Mesenchymal stem cell (in vitro differentiated cells and primary cell): Measurements from ENCODE around the gene GRAP.

Source experiments
- DNase-seq: peaks from one replicate; pipeline ENCODE4 v3.0.0-alpha.2; 2013
- H2AFZ ChIP-seq: one replicate; pipeline ENCODE4 v1.6.1; 2013; ENCODE audit warnings: low read depth, mild to moderate bottlenecking, control low read depth, inconsistent platforms, low read length, moderate library complexity
- H2AK5ac ChIP-seq: 2 replicates; pipeline ENCODE4 v1.6.1; 2013; ENCODE audit warnings: low read length, moderate library complexity, mild to moderate bottlenecking, inconsistent platforms; ENCODE audit not compliant: severe bottlenecking
- H2BK120ac ChIP-seq: one replicate; pipeline ENCODE4 v1.6.1; 2013; ENCODE audit warnings: low read depth, mild to moderate bottlenecking, inconsistent platforms, low read length, moderate library complexity
- H2BK12ac ChIP-seq, 2 experiments: one replicate each; pipeline ENCODE4 v1.6.1; 2013; ENCODE audit warnings: inconsistent platforms in 2 of 2, low read length in 2 of 2, mild to moderate bottlenecking in 2 of 2, moderate library complexity in 2 of 2, control low read depth in 1 of 2
- H2BK15ac ChIP-seq: one replicate; pipeline ENCODE4 v1.6.1; 2013; ENCODE audit warnings: mild to moderate bottlenecking, low read depth, inconsistent platforms; ENCODE audit not compliant: poor library complexity, severe bottlenecking
- H2BK5ac ChIP-seq: 2 replicates; pipeline ENCODE4 v1.6.1; 2013; ENCODE audit warnings: low read depth, mild to moderate bottlenecking, low read length, control low read depth, inconsistent platforms; ENCODE audit not compliant: poor library complexity, severe bottlenecking
- H3K14ac ChIP-seq, 2 experiments: one replicate each; pipeline ENCODE4 v1.6.1; 2013; ENCODE audit warnings: inconsistent platforms in 2 of 2, low read length in 2 of 2, control low read depth in 1 of 2, mild to moderate bottlenecking in 1 of 2, moderate library complexity in 1 of 2
- H3K18ac ChIP-seq, 2 experiments: one replicate each; pipeline ENCODE4 v1.6.1; 2013; ENCODE audit warnings: inconsistent platforms in 2 of 2, low read length in 2 of 2, control low read depth in 1 of 2, low read depth in 1 of 2, mild to moderate bottlenecking in 1 of 2
- H3K23ac ChIP-seq, 2 experiments: one replicate each; pipeline ENCODE4 v1.6.1; 2013; ENCODE audit warnings: inconsistent platforms in 2 of 2, low read length in 2 of 2, mild to moderate bottlenecking in 2 of 2, moderate library complexity in 2 of 2, control low read depth in 1 of 2
- H3K27ac ChIP-seq: 2 replicates; pipeline ENCODE4 v1.5.1; 2013; ENCODE audit warnings: mild to moderate bottlenecking, moderate library complexity, low read length, control low read depth, inconsistent platforms; ENCODE audit not compliant: poor library complexity, severe bottlenecking
- H3K27me3 ChIP-seq, 2 experiments: 2 replicates each; pipeline versions ENCODE4 v1.6.1 to v1.7.0; 2013; ENCODE audit warnings: low read length in 2 of 2, mild to moderate bottlenecking in 2 of 2, moderate library complexity in 2 of 2, control low read depth in 1 of 2, inconsistent platforms in 1 of 2; ENCODE audit not compliant: control insufficient read depth in 1 of 2, insufficient read depth in 1 of 2
- H3K36me3 ChIP-seq, 2 experiments: 2 replicates each; pipeline versions ENCODE4 v1.6.1 to v1.7.0; 2013; ENCODE audit warnings: low read length in 2 of 2, control low read depth in 1 of 2, inconsistent platforms in 1 of 2, low read depth in 1 of 2, mild to moderate bottlenecking in 1 of 2; ENCODE audit not compliant: insufficient read depth in 2 of 2, control insufficient read depth in 1 of 2
- H3K4ac ChIP-seq, 2 experiments: one replicate each; pipeline ENCODE4 v1.6.1; 2013; ENCODE audit warnings: inconsistent platforms in 2 of 2, low read length in 2 of 2, mild to moderate bottlenecking in 2 of 2, moderate library complexity in 2 of 2, control low read depth in 1 of 2, low read depth in 1 of 2
- H3K4me1 ChIP-seq: 2 replicates; pipeline ENCODE4 v1.6.1; 2013; ENCODE audit warnings: low read depth, low read length, control low read depth; ENCODE audit not compliant: control insufficient read depth, insufficient read depth
- H3K4me2 ChIP-seq: 2 replicates; pipeline ENCODE4 v1.6.1; 2013; ENCODE audit warnings: low read length, mild to moderate bottlenecking, inconsistent platforms; ENCODE audit not compliant: poor library complexity, severe bottlenecking
- H3K4me3 ChIP-seq, 2 experiments: 2 replicates each; pipeline versions ENCODE4 v1.5.1 to v1.7.0; 2013; ENCODE audit warnings: low read length in 2 of 2, mild to moderate bottlenecking in 2 of 2, control low read depth in 1 of 2, low read depth in 1 of 2; ENCODE audit not compliant: insufficient read depth in 1 of 2
- H3K79me1 ChIP-seq: replicated peaks from 2 replicates; pipeline ENCODE4 v1.6.1; 2013; ENCODE audit warnings: mild to moderate bottlenecking, control low read depth, low read length, inconsistent platforms; ENCODE audit not compliant: poor library complexity, severe bottlenecking
- H3K9ac ChIP-seq: 2 replicates; pipeline ENCODE4 v1.7.0; 2013; ENCODE audit warnings: mild to moderate bottlenecking, low read length, moderate library complexity
- H3K9me3 ChIP-seq: 2 replicates; pipeline ENCODE4 v1.7.0; 2013; ENCODE audit warnings: mild to moderate bottlenecking, low read length; ENCODE audit not compliant: control insufficient read depth
- H4K8ac ChIP-seq: one replicate; pipeline ENCODE4 v1.6.1; 2013; ENCODE audit warnings: inconsistent platforms, mild to moderate bottlenecking, low read length, moderate library complexity
- H4K91ac ChIP-seq: one replicate; pipeline ENCODE4 v1.6.1; 2013; ENCODE audit warnings: mild to moderate bottlenecking, low read length, inconsistent platforms
- WGBS: methylation state at CpG from one replicate; pipeline ENCODE4 v1.1.7; 2013; ENCODE audit warnings: mixed read lengths; 5-methylcytosine and 5-hydroxymethylcytosine counted together

GRAP gene

DNA sequence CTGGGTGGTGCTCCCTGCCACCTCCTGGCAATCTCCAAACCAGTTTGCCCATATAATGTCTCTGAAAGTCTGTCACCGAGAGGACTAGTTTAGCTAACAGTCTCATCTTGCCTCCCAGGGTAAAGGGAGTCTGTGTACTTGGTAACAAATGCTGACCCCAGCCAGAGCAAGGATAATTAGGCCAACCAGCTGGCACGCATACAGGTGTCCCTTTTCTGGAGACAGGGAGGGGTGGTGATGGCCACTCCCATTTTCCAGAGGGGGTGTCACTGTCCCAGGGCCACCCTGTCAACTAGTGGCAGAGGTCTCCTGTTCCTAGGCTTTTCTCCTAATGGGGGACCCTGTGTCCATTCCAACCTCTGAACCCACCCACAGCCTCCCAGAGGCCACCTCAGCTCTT, 50.3 kb downstream of the GRAP start:
- DNase-seq, result no peak
- no peaks in the 10 kb centered on the region for H3K27me3 ChIP-seq
- no peak overlapping the region for H3K27ac ChIP-seq
- peaks cover 6% of the 10 kb centered on the region for H3K9me3 ChIP-seq
- no peak overlapping the region for H3K18ac ChIP-seq
- no peak overlapping the region for H2BK12ac ChIP-seq
- no peak overlapping the region for H3K4me2 ChIP-seq
- 84% methylated on average over 2 of the region's 2 CpGs for WGBS
- no peak overlapping the region for H2AK5ac ChIP-seq
- no peak overlapping the region for H2BK120ac ChIP-seq
- peaks cover 8 to 52% of the 10 kb centered on the region in 2 experiments for H3K36me3 ChIP-seq
- no peak overlapping the region for H3K14ac ChIP-seq
- no peak overlapping the region for H3K23ac ChIP-seq
- peaks cover 45% of the 10 kb centered on the region for H3K79me1 ChIP-seq
- H3K4me3 ChIP-seq, result no peak overlapping the region
- H3K4ac ChIP-seq, result no peak overlapping the region
- no peak overlapping the region for H4K8ac ChIP-seq
- no peak overlapping the region for H2BK15ac ChIP-seq
- no peak overlapping the region for H4K91ac ChIP-seq
- no peak overlapping the region for H2BK5ac ChIP-seq
- peaks cover 21% of the 10 kb centered on the region for H3K4me1 ChIP-seq
- H2AFZ ChIP-seq, result no peak overlapping the region
- H3K9ac ChIP-seq, result no peak overlapping the region

DNA sequence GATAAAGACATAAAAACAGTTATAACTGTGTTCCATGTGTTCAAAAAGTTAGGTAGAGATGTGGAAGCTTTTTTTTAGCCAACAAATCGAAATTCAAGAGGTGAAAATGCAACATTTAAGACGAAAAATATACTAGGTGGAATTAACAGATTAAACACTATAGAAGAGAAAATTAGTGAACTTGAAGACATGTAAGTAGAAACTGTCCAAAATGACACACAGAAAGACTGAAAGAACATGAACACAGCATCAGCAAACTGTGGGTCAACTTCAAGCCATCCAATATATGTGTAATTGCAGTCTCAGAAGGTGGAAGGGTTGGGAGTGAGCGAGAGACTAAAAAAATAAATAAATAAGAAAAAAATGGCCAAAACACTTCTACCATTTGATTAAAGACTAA, 51.5 kb downstream of the GRAP start:
- Histone ChIP-seq H2AK5ac (no peak overlapping the region), H3K4ac (no peak overlapping the region)

DNA sequence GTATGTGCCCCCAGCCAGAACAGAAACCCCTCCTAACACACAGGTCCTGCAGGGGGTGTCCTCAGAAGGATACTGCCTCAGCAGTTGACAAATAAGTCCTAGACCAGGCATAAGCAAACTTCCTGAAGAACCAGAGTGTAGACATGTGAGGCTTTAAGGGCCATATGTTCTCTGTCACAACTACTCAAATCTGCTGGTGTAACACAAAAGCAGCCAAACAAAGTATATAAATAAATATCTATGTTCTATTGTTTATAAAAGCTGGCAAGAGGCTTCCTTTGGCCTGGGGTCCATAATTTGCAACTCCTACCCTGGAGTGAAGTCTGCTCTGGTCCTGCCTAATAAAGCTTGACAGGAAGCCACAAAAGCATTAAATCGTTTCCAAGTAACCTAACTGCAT, 52.1 kb downstream of the GRAP start:
- peaks cover 6% of the 10 kb centered on the region for H3K4me1 ChIP-seq
- peak; percentile 63 for DNase-seq
- H4K8ac ChIP-seq, result no peak overlapping the region
- no peak overlapping the region for H4K91ac ChIP-seq
- H2BK12ac ChIP-seq, result no peak overlapping the region
- WGBS, result 46% methylated on average over 1 of the region's 1 CpG
- H2BK120ac ChIP-seq, result no peak overlapping the region
- H3K9me3 ChIP-seq, result peaks cover 6% of the 10 kb centered on the region
- no peak overlapping the region for H3K4me2 ChIP-seq
- no peak overlapping the region for H3K9ac ChIP-seq
- no peak overlapping the region for H3K4me3 ChIP-seq
- no peak overlapping the region for H3K14ac ChIP-seq
- no peak overlapping the region for H2AK5ac ChIP-seq
- H3K79me1 ChIP-seq, result peaks cover 54% of the 10 kb centered on the region
- H2BK15ac ChIP-seq, result no peak overlapping the region
- no peak overlapping the region for H3K4ac ChIP-seq
- H3K23ac ChIP-seq, result no peak overlapping the region
- no peak overlapping the region for H3K27ac ChIP-seq
- peaks cover 8 to 48% of the 10 kb centered on the region in 2 experiments for H3K36me3 ChIP-seq
- no peak overlapping the region for H2BK5ac ChIP-seq
- H2AFZ ChIP-seq, result no peak overlapping the region
- H3K18ac ChIP-seq, result no peak overlapping the region
- H3K27me3 ChIP-seq, result no peaks in the 10 kb centered on the region

More for the DNA sequence above, 51.5 kb downstream of the GRAP start:
- no peak overlapping the region for H3K23ac ChIP-seq
- H2BK5ac ChIP-seq, result no peak overlapping the region
- no peak for DNase-seq
- H3K27me3 ChIP-seq, result no peaks in the 10 kb centered on the region
- no peak overlapping the region for H4K91ac ChIP-seq
- peaks cover 12% of the 10 kb centered on the region for H3K4me1 ChIP-seq
- H3K27ac ChIP-seq, result no peak overlapping the region
- no peak overlapping the region for H2BK15ac ChIP-seq
- peaks cover 6% of the 10 kb centered on the region for H3K9me3 ChIP-seq
- no peak overlapping the region for H3K18ac ChIP-seq
- H4K8ac ChIP-seq, result no peak overlapping the region
- no peak overlapping the region for H2BK12ac ChIP-seq
- H3K4me3 ChIP-seq, result no peak overlapping the region
- H3K9ac ChIP-seq, result no peak overlapping the region
- peaks cover 53% of the 10 kb centered on the region for H3K79me1 ChIP-seq
- WGBS, result 100% methylated on average over 1 of the region's 3 CpGs
- H2BK120ac ChIP-seq, result no peak overlapping the region
- peaks cover 8 to 50% of the 10 kb centered on the region in 2 experiments for H3K36me3 ChIP-seq
- no peak overlapping the region for H3K14ac ChIP-seq
- H3K4me2 ChIP-seq, result no peak overlapping the region
- no peak overlapping the region for H2AFZ ChIP-seq

DNA sequence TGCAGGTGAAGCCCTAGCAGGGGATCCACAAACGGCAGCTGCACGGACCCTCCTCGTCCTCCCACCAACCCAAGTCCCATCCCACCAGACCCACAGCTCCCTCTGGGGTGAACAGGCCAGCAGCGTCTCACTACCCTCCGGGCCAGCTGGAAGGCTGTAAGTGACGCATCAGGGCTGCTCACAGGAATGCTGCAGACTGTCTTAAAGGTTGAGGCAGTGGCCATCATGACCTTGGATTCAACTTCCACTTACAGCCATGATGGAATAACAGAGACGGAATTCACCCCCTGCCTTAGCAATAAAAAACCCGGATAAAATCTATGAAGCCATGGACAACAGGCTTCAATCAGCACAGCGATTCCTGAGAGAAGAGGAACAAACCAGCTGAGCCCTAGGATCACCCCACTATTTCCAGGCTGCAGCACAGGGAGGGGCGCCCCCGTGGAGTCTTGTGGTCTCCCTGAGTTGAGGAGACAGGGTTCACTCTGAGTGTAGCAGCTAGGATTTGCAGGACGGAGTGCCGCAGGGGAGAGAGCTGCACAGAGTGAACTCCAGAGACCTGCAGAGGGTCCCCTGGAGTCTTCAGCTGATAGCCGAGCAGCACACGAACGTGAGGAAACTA, 52.7 kb downstream of the GRAP start:
- Histone ChIP-seq H3K4me3 (no peak overlapping the region), H3K27me3 (no peaks in the 10 kb centered on the region), H2AFZ (no peak overlapping the region), H2BK12ac (peak overlapping the region in 1 of 2 experiments; percentile 8), H3K79me1 (peaks cover 54% of the 10 kb centered on the region), H2BK5ac (no peak overlapping the region), H3K18ac (no peak overlapping the region), H4K91ac (no peak overlapping the region), H3K23ac (no peak overlapping the region), H3K27ac (no peak overlapping the region), H4K8ac (no peak overlapping the region), H3K4me2 (no peak overlapping the region), H3K4ac (no peak overlapping the region), H3K9me3 (peaks cover 6% of the 10 kb centered on the region), H2BK120ac (no peak overlapping the region), H3K14ac (no peak overlapping the region), H2AK5ac (no peak overlapping the region), H3K36me3 (peaks cover 8 to 54% of the 10 kb centered on the region in 2 experiments), H3K4me1 (peaks cover 2% of the 10 kb centered on the region), H2BK15ac (no peak overlapping the region), H3K9ac (no peak overlapping the region)
- DNase-seq, result peak; percentile 70
- 82% methylated on average over 16 of the region's 16 CpGs for WGBS
